MCF 10A (cell line): ENCODE data around the gene PPP1R14C. TPM values are rescaled to one million over a fixed set of nuclear protein-coding genes. Genes with fewer than 3 reads are reported as not detected.

Source experiments
- BruUV-seq: library from RNA; stranded (reverse); fragments of 400-500 nt; replicated peaks from 2 replicates; lab custom pipeline; 2021; lab: Mats Ljungman, UMichigan
- CTCF ChIA-PET: fragments of 300-600 bp; sonication (Branson Sonifier 250); formaldehyde crosslinking; extraction: SDS; loops from one replicate; lab custom pipeline; 2021; ENCODE audit warnings: antibody characterized with exemption, inconsistent platforms; lab: Yijun Ruan, JAX
- POLR2A ChIA-PET: fragments of 300-600, 350-650 bp; sonication (Branson Sonifier 250); formaldehyde crosslinking; extraction: SDS; loops from one replicate; lab custom pipeline; 2020; ENCODE audit warnings: antibody characterized with exemption, inconsistent platforms; lab: Yijun Ruan, JAX
- DNase-seq: peaks from one replicate; pipeline ENCODE4 v3.0.0-alpha.2; 2018; ENCODE audit not compliant: unreplicated experiment
- H3K27ac Mint-ChIP-seq: one replicate; pipeline ENCODE4 v1.8.0; 2022; ENCODE audit warnings: mild to moderate bottlenecking, low read depth, mixed read lengths; ENCODE audit not compliant: unreplicated experiment
- H3K27me3 Mint-ChIP-seq: one replicate; pipeline ENCODE4 v1.8.0; 2022; ENCODE audit warnings: mixed read lengths; ENCODE audit not compliant: insufficient read depth, unreplicated experiment
- H3K36me3 Mint-ChIP-seq: one replicate; pipeline ENCODE4 v1.8.0; 2022; ENCODE audit warnings: mild to moderate bottlenecking, moderate library complexity, mixed read lengths; ENCODE audit not compliant: insufficient read depth, unreplicated experiment
- H3K4me1 Mint-ChIP-seq: one replicate; pipeline ENCODE4 v1.8.0; 2022; ENCODE audit warnings: mixed read lengths; ENCODE audit not compliant: insufficient read depth, unreplicated experiment
- H3K4me3 Mint-ChIP-seq: one replicate; pipeline ENCODE4 v1.8.0; 2022; ENCODE audit warnings: mild to moderate bottlenecking, moderate library complexity, mixed read lengths; ENCODE audit not compliant: unreplicated experiment
- H3K9me3 Mint-ChIP-seq: one replicate; pipeline ENCODE4 v1.8.0; 2022; ENCODE audit warnings: mixed read lengths; ENCODE audit not compliant: unreplicated experiment
- CTCF ChIP-seq: fragments of 200-600 bp; IDR thresholded peaks from one replicate; pipeline ENCODE4 v1.8.0; 2022; ENCODE audit warnings: antibody characterized with exemption, mild to moderate bottlenecking; ENCODE audit not compliant: unreplicated experiment
- intact Hi-C: fragments of 100-400 bp; cut with micrococcal nuclease; formaldehyde crosslinking; loops from 2 replicates; pipeline ENCODE4 v1.14.1; 2022
- total RNA-seq: library from RNA; stranded (reverse); gene quantifications from 2 replicates; pipeline ENCODE4 v1.2.3, GENCODE V29; 2022

PPP1R14C gene
- total RNA-seq, 1 experiment from 2014 or later, result 32.0 TPM

GRCh38 chr6:150191809-150192208 is 49.0 kb downstream of the PPP1R14C start:
- CTCF ChIA-PET, result interaction anchor here (1.1 to 1.6 kb wide), 2 partner anchors 36 to 111 kb away, joined by 3 read pairs; no protein-coding TSS in a partner anchor
- intact Hi-C loops, result no loop called here
- Mint-ChIP-seq H3K36me3 (peaks cover 6% of the 10 kb centered on the region), H3K9me3 (no peaks in the 10 kb centered on the region), H3K27me3 (no peaks in the 10 kb centered on the region), H3K27ac (no peak overlapping the region), H3K4me1 (peaks cover 41% of the 10 kb centered on the region), H3K4me3 (no peak overlapping the region)
- POLR2A ChIA-PET, result no interaction called here
- DNase-seq, result peak; percentile 53
- TF ChIP-seq CTCF, result no peak
- no TSS peak for BruUV-seq

GRCh38 chr6:150194195-150194594 is 51.4 kb downstream of the PPP1R14C start:
- peaks cover 51% of the 10 kb centered on the region for H3K4me1 Mint-ChIP-seq
- no peak overlapping the region for H3K4me3 Mint-ChIP-seq
- DNase-seq, result no peak
- POLR2A ChIA-PET, result interaction anchor here (1.2 to 3.9 kb wide), 3 partner anchors 15 to 49 kb away, joined by 3 to 26 read pairs (median 4); no protein-coding TSS in a partner anchor
- BruUV-seq, result no TSS peak
- CTCF ChIA-PET, result interaction anchor here (0.8 to 1.7 kb wide), 3 partner anchors 8 to 201 kb away, joined by 3 to 11 read pairs (median 4); no protein-coding TSS in a partner anchor
- no peaks in the 10 kb centered on the region for H3K9me3 Mint-ChIP-seq
- peaks cover 6% of the 10 kb centered on the region for H3K36me3 Mint-ChIP-seq
- H3K27ac Mint-ChIP-seq, result no peak overlapping the region
- intact Hi-C loops, result no loop called here
- no peak for TF ChIP-seq CTCF
- no peaks in the 10 kb centered on the region for H3K27me3 Mint-ChIP-seq

- intact Hi-C loops, result no loop called here
- Mint-ChIP-seq H3K4me3 (no peak overlapping the region), H3K27me3 (no peaks in the 10 kb centered on the region), H3K27ac (peak overlapping the region; percentile 67), H3K9me3 (no peaks in the 10 kb centered on the region), H3K36me3 (peaks cover under 1% of the 10 kb centered on the region), H3K4me1 (peaks cover 57% of the 10 kb centered on the region)
- DNase-seq, result no peak
- no peak for TF ChIP-seq CTCF
- BruUV-seq, result no TSS peak
- ChIA-PET POLR2A (interaction anchor here (0.8 to 3.9 kb wide), 7 partner anchors 15 to 71 kb away, joined by 3 to 26 read pairs (median 5); no protein-coding TSS in a partner anchor), CTCF (interaction anchor here (1.1 kb wide), 2 partner anchors 73 to 115 kb away, joined by 3 read pairs; no protein-coding TSS in a partner anchor)
These were observed 53.2 kb downstream of the PPP1R14C start for GRCh38 chr6:150195996-150196417.

- DNase-seq, result no peak
- peak overlapping the region; percentile 67 for H3K27ac Mint-ChIP-seq
- H3K27me3 Mint-ChIP-seq, result no peaks in the 10 kb centered on the region
- no peaks in the 10 kb centered on the region for H3K36me3 Mint-ChIP-seq
- CTCF ChIA-PET, result interaction anchor here (0.6 to 1.1 kb wide), 2 partner anchors 116 to 128 kb away, joined by 3 read pairs; partner anchors contain the start of gene ULBP3
- TF ChIP-seq CTCF, result no peak
- peak overlapping the region; percentile 30 for H3K4me3 Mint-ChIP-seq
- POLR2A ChIA-PET, result interaction anchor here (0.6 to 3.9 kb wide), 12 partner anchors 15 to 116 kb away, joined by 3 to 26 read pairs (median 4); no protein-coding TSS in a partner anchor
- no peaks in the 10 kb centered on the region for H3K9me3 Mint-ChIP-seq
- intact Hi-C loops, result no loop called here
- no TSS peak for BruUV-seq
- H3K4me1 Mint-ChIP-seq, result peaks cover 55% of the 10 kb centered on the region
These were observed 54.3 kb downstream of the PPP1R14C start for GRCh38 chr6:150196942-150197745.
